Activated CD8-positive, alpha-beta memory T cell treated with anti-CD3 and anti-CD28 coated beads, Interleukin-2, amount 10 ng/mL, durations not matched to agents 7 days and 5 days (primary cell): ENCODE results near the gene RP9. TPM values are rescaled to one million over a fixed set of nuclear protein-coding genes. Genes with fewer than 3 reads are reported as not detected.

Experiments used
- ATAC-seq: fragments of 150-1000 bp; cut with Tn5 transposase; one replicate; pipeline ENCODE4 v1.10.0; 2021; ENCODE audit warnings: moderate library complexity
- CTCF ChIA-PET: fragments of 350-600 bp; sonication (Branson Sonifier 250); formaldehyde crosslinking; loops from one replicate; lab custom pipeline; 2021; ENCODE audit warnings: antibody characterized with exemption; lab: Charles Lee
- DNase-seq: peaks from one replicate; pipeline ENCODE4 v3.0.0-alpha.2; 2020
- H3K27ac Mint-ChIP-seq: one replicate; pipeline ENCODE4 v1.8.0; 2021; ENCODE audit warnings: mild to moderate bottlenecking, mixed read lengths
- H3K27me3 Mint-ChIP-seq: one replicate; pipeline ENCODE4 v1.8.0; 2021; ENCODE audit warnings: mixed read lengths
- H3K36me3 Mint-ChIP-seq: one replicate; pipeline ENCODE4 v1.8.0; 2021; ENCODE audit warnings: mild to moderate bottlenecking, mixed read lengths
- H3K4me1 Mint-ChIP-seq: one replicate; pipeline ENCODE4 v1.8.0; 2021; ENCODE audit warnings: mixed read lengths
- H3K4me3 Mint-ChIP-seq: one replicate; pipeline ENCODE4 v1.8.0; 2021; ENCODE audit warnings: mild to moderate bottlenecking, moderate library complexity, mixed read lengths
- H3K9me3 Mint-ChIP-seq: one replicate; pipeline ENCODE4 v1.8.0; 2022; ENCODE audit warnings: low read depth, mixed read lengths
- total RNA-seq, 2 experiments: library from RNA; stranded (reverse); gene quantifications; one replicate each; pipeline ENCODE4 v1.2.3, GENCODE V29; 2021

RP9 gene
- 10 to 100 TPM; 11.3 to 11.5 TPM for total RNA-seq

- Mint-ChIP-seq H3K36me3 (no peaks in the 10 kb centered on the region), H3K9me3 (no peaks in the 10 kb centered on the region), H3K4me1 (peaks cover 27% of the 10 kb centered on the region), H3K27ac (peak within 1 kb of the TSS; percentile 79), H3K4me3 (peak within 1 kb of the TSS; percentile 91), H3K27me3 (peaks cover 21% of the 10 kb centered on the region)
- ATAC-seq: peak; percentile 91
- CTCF ChIA-PET: interaction anchor here (0.6 to 6.2 kb wide), 24 partner anchors 9 to 350 kb away, joined by 3 to 59 read pairs (median 7); partner anchors contain the start of genes BBS9 and NT5C3A
- peak; percentile 79 for DNase-seq
These were observed at the start of gene RP9 for GRCh38 chr7:33109005-33109757. RP9 (minus strand) TSS chr7:33109404; CDS start chr7:33109372, 32 bp downstream.

GRCh38 chr7:33157781-33158180, 48.6 kb upstream of the RP9 start:
- H3K9me3 Mint-ChIP-seq: no peaks in the 10 kb centered on the region
- H3K27ac Mint-ChIP-seq: no peak overlapping the region
- peaks cover 7% of the 10 kb centered on the region for H3K4me1 Mint-ChIP-seq
- CTCF ChIA-PET: no interaction called here
- H3K27me3 Mint-ChIP-seq: no peaks in the 10 kb centered on the region
- H3K36me3 Mint-ChIP-seq: peaks cover 1% of the 10 kb centered on the region
- no peak for DNase-seq
- ATAC-seq: no peak
- no peak overlapping the region for H3K4me3 Mint-ChIP-seq

GRCh38 chr7:33157311-33157710, 48.1 kb upstream of the RP9 start:
- no peak overlapping the region for H3K27ac Mint-ChIP-seq

GRCh38 chr7:33156441-33156840, 47.2 kb upstream of the RP9 start:
- Mint-ChIP-seq H3K9me3 (no peaks in the 10 kb centered on the region), H3K4me1 (peaks cover 9% of the 10 kb centered on the region), H3K4me3 (no peak overlapping the region), H3K27me3 (no peaks in the 10 kb centered on the region), H3K27ac (no peak overlapping the region), H3K36me3 (peaks cover 1% of the 10 kb centered on the region)
- DNase-seq (no peak), ATAC-seq (no peak)
- CTCF ChIA-PET: no interaction called here

More at GRCh38 chr7:33157311-33157710, 48.1 kb upstream of the RP9 start:
- H3K4me1 Mint-ChIP-seq: peaks cover 7% of the 10 kb centered on the region
- no peaks in the 10 kb centered on the region for H3K27me3 Mint-ChIP-seq
- H3K36me3 Mint-ChIP-seq: peaks cover 1% of the 10 kb centered on the region
- CTCF ChIA-PET: no interaction called here
- no peak overlapping the region for H3K4me3 Mint-ChIP-seq
- H3K9me3 Mint-ChIP-seq: no peaks in the 10 kb centered on the region
- ATAC-seq (no peak), DNase-seq (no peak)

- no peak for DNase-seq
- CTCF ChIA-PET: no interaction called here
- no peak for ATAC-seq
- Mint-ChIP-seq H3K36me3 (peaks cover 1% of the 10 kb centered on the region), H3K4me1 (peaks cover 12% of the 10 kb centered on the region), H3K9me3 (no peaks in the 10 kb centered on the region), H3K27ac (no peak overlapping the region), H3K4me3 (no peak overlapping the region), H3K27me3 (no peaks in the 10 kb centered on the region)
These were observed 46.6 kb upstream of the RP9 start for GRCh38 chr7:33155811-33156210.

- DNase-seq: no peak
- Mint-ChIP-seq H3K27ac (no peak overlapping the region), H3K4me3 (no peak overlapping the region), H3K9me3 (no peaks in the 10 kb centered on the region), H3K27me3 (no peaks in the 10 kb centered on the region), H3K4me1 (peaks cover 12% of the 10 kb centered on the region), H3K36me3 (no peaks in the 10 kb centered on the region)
- ATAC-seq: no peak
- CTCF ChIA-PET: no interaction called here
These were observed 42.9 kb upstream of the RP9 start for GRCh38 chr7:33152087-33152486.

GRCh38 chr7:33145156-33145555, 36.0 kb upstream of the RP9 start:
- Mint-ChIP-seq H3K4me3 (no peak overlapping the region), H3K36me3 (peaks cover 7% of the 10 kb centered on the region), H3K27me3 (no peaks in the 10 kb centered on the region), H3K9me3 (peaks cover 3% of the 10 kb centered on the region), H3K27ac (no peak overlapping the region), H3K4me1 (peaks cover 10% of the 10 kb centered on the region)
- CTCF ChIA-PET: no interaction called here
- DNase-seq (no peak), ATAC-seq (no peak)

GRCh38 chr7:33143996-33144718, 35.0 kb upstream of the RP9 start:
- CTCF ChIA-PET: no interaction called here
- H3K36me3 Mint-ChIP-seq: peaks cover 7% of the 10 kb centered on the region

GRCh38 chr7:33142585-33142984, 33.4 kb upstream of the RP9 start:
- DNase-seq (no peak), ATAC-seq (no peak)
- Mint-ChIP-seq H3K27me3 (no peaks in the 10 kb centered on the region), H3K36me3 (peaks cover 7% of the 10 kb centered on the region), H3K4me3 (no peak overlapping the region), H3K27ac (no peak overlapping the region), H3K9me3 (peaks cover 3% of the 10 kb centered on the region), H3K4me1 (peaks cover 10% of the 10 kb centered on the region)
- CTCF ChIA-PET: no interaction called here

More at GRCh38 chr7:33143996-33144718, 35.0 kb upstream of the RP9 start:
- Mint-ChIP-seq H3K9me3 (peaks cover 3% of the 10 kb centered on the region), H3K4me3 (no peak overlapping the region), H3K27ac (no peak overlapping the region), H3K4me1 (peaks cover 10% of the 10 kb centered on the region), H3K27me3 (no peaks in the 10 kb centered on the region)
- DNase-seq: no peak
- no peak for ATAC-seq

- Mint-ChIP-seq H3K36me3 (peaks cover 8% of the 10 kb centered on the region), H3K4me1 (no peaks in the 10 kb centered on the region), H3K4me3 (no peak overlapping the region), H3K27ac (no peak overlapping the region), H3K9me3 (peaks cover 6% of the 10 kb centered on the region), H3K27me3 (no peaks in the 10 kb centered on the region)
- DNase-seq (no peak), ATAC-seq (no peak)
- CTCF ChIA-PET: no interaction called here
These were observed 27.9 kb upstream of the RP9 start for GRCh38 chr7:33137103-33137502.

- peak overlapping the region; percentile 96 for H3K4me3 Mint-ChIP-seq
- H3K27ac Mint-ChIP-seq: peak overlapping the region; percentile 83
- peaks cover 18% of the 10 kb centered on the region for H3K4me1 Mint-ChIP-seq
- no peaks in the 10 kb centered on the region for H3K27me3 Mint-ChIP-seq
- peaks cover 3% of the 10 kb centered on the region for H3K36me3 Mint-ChIP-seq
- CTCF ChIA-PET: interaction anchor here (2.3 to 3.2 kb wide), 2 partner anchors 21 to 284 kb away, joined by 6 to 25 read pairs; partner anchors contain the start of gene RP9
- H3K9me3 Mint-ChIP-seq: no peaks in the 10 kb centered on the region
- ATAC-seq (no peak), DNase-seq (peak; percentile 45)
These were observed 21.0 kb upstream of the RP9 start for GRCh38 chr7:33130184-33130583.

- ATAC-seq: peak; percentile 1
- H3K4me1 Mint-ChIP-seq: peaks cover 18% of the 10 kb centered on the region
These were observed 20.6 kb upstream of the RP9 start for GRCh38 chr7:33129806-33130153.

GRCh38 chr7:33128990-33129805, 20.0 kb upstream of the RP9 start, which contains the start of gene BBS9:
BBS9 (plus strand) TSS chr7:33129564; CDS start chr7:33146253, 16,689 bp downstream.
- Mint-ChIP-seq H3K4me3 (peak within 1 kb of the TSS; percentile 96), H3K36me3 (peaks cover 3% of the 10 kb centered on the region), H3K27me3 (no peaks in the 10 kb centered on the region), H3K9me3 (no peaks in the 10 kb centered on the region), H3K27ac (peak within 1 kb of the TSS; percentile 83), H3K4me1 (peaks cover 18% of the 10 kb centered on the region)
- DNase-seq: peak; percentile 96
- CTCF ChIA-PET: interaction anchor here (0.7 to 3.2 kb wide), 3 partner anchors 20 to 283 kb away, joined by 3 to 25 read pairs (median 6); partner anchors contain the start of gene RP9
- peak; percentile 98 for ATAC-seq

More at GRCh38 chr7:33129806-33130153, 20.6 kb upstream of the RP9 start:
- no peak for DNase-seq
- CTCF ChIA-PET: interaction anchor here (2.3 to 3.2 kb wide), 2 partner anchors 21 to 283 kb away, joined by 6 to 25 read pairs; partner anchors contain the start of gene RP9
- no peaks in the 10 kb centered on the region for H3K9me3 Mint-ChIP-seq
- H3K36me3 Mint-ChIP-seq: peaks cover 3% of the 10 kb centered on the region
- no peaks in the 10 kb centered on the region for H3K27me3 Mint-ChIP-seq
- H3K4me3 Mint-ChIP-seq: peak overlapping the region; percentile 96
- peak overlapping the region; percentile 83 for H3K27ac Mint-ChIP-seq
